DOHH2 (cell line): ENCODE results near the gene PIBF1.

Experiments used
- CTCF ChIP-seq: fragments of 200-600 bp; sonication (generic); IDR thresholded peaks from one replicate; pipeline ENCODE4 v1.5.1; 2014; ENCODE audit warnings: antibody characterized with exemption, mild to moderate bottlenecking, low read depth, low read length; ENCODE audit not compliant: poor library complexity, severe bottlenecking
- EZH2phosphoT487 ChIP-seq: fragments of 200-600 bp; sonication (generic); IDR thresholded peaks from 2 replicates; pipeline ENCODE4 v1.6.1; 2017; ENCODE audit warnings: borderline replicate concordance, mild to moderate bottlenecking, antibody characterized with exemption, low read length, moderate library complexity, mixed read lengths

DNA sequence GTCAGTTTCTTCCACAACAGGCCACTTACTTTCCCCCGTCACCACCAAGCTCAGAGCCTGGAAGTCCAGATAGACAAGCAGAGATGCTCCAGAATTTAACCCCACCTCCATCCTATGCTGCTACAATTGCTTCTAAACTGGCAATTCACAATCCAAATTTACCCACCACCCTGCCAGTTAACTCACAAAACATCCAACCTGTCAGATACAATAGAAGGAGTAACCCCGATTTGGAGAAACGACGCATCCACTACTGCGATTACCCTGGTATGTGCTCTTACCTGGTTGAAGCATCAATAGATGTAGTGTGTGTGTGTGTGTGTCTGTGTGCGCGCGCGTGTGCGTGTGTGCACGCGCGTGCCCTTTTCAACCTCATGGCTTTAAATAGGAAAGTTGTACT is 280.5 kb downstream of the PIBF1 start:
- TF ChIP-seq CTCF (no peak), EZH2phosphoT487 (no peak)
